ENCODE results near the gene PDLIM5.

GRCh38 chr4:94698187-94698586 is 246.4 kb downstream of the PDLIM5 start:
- TF ChIP-seq CTCF (IDR thresholded peaks at IDR 0.05) (no peak), POLR2A (IDR thresholded peaks at IDR 0.05) (no peak), EP300 (IDR thresholded peaks at IDR 0.05) (no peak)
